Measurements from ENCODE around the gene EPHA6.
A peak's percentile ranks its signal among the peaks of the same experiment; 100 is the strongest.

Gene EPHA6

GRCh38 chr3:97037294-97037943 is 223.0 kb downstream of the EPHA6 start:
- no peak for FAIRE-seq

DNA sequence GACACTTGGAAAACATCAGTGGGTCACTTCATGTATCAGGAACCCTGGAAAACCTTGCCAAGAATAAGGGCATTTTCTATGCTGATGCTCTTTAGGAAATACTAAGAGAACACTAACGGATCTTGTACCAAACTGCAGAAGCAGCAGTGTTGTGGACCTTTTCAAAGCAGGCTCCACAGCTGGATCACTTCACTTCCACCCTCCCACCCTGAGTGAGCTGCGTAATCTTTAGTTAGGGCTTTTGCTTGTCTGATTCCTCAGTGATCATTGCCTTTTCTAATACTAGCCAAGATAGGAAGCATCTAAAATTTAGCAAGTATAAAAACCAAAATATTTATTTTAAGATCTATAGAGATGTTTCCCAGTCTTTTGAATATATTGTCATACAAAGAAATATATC is 229.0 kb downstream of the EPHA6 start:
- FAIRE-seq, result no peak

GRCh38 chr3:97057365-97057764 is 243.0 kb downstream of the EPHA6 start:
- FAIRE-seq, result no peak

GRCh38 chr3:97059168-97059567 is 244.8 kb downstream of the EPHA6 start:
- FAIRE-seq, result no peak

GRCh38 chr3:97066531-97066930 is 252.1 kb downstream of the EPHA6 start:
- FAIRE-seq, result no peak

DNA sequence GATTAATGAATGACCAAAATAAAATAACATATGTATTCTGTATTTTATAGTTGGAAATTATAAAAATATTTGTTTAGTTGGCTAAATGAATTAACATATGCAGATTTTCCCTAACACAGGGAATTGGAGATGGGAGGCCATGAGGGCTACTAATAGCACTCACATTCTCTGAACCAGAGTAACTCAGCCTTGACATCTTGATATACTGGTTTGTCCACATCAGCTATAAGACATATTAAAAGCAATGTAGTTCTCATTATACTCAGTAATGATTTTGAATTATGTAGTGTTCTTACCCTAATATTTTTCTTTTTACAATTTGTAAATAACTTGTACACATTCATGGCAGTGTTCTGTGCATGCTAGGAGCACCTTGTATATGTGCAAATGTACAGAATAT is 255.9 kb downstream of the EPHA6 start:
- FAIRE-seq, result no peak

DNA sequence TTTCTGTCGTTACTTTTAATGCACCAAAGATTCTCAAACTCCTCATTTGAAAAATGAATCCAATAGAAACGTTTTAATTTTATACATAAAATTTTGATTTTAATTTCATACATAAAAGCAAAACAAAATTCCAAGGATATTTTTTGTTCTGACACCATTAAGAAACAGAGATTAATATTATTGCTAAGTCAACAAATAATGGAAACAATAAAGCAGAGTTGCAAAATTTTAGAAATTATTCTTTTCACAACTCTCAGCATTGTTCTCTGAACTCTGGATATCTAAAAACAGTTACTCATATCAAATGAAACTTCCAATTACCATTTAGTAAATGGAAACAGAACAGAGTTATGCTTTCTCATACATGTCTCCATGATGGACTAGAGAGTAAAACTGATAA is 260.2 kb downstream of the EPHA6 start:
- peak; percentile 13 for FAIRE-seq

DNA sequence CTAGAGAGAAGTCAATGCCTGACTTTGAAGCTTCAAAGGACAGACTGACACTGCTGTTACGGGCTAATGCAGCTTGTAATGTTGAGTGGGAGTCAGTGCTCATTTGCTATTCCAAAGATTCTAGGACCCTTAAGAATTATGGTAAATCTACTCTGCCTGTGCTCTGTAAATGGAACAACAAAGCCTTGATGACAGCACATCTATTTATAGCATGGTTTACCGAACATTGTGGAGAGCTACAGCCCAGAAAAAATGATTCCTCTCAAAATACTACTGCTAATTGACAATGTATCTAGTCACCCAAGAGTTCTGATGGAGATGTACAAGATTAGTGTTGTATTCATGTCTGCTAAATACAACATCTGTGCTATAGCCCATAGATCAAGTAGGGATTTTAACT is 262.3 kb downstream of the EPHA6 start:
- no peak for FAIRE-seq

GRCh38 chr3:97089621-97090020 is 275.2 kb downstream of the EPHA6 start:
- FAIRE-seq, result no peak

DNA sequence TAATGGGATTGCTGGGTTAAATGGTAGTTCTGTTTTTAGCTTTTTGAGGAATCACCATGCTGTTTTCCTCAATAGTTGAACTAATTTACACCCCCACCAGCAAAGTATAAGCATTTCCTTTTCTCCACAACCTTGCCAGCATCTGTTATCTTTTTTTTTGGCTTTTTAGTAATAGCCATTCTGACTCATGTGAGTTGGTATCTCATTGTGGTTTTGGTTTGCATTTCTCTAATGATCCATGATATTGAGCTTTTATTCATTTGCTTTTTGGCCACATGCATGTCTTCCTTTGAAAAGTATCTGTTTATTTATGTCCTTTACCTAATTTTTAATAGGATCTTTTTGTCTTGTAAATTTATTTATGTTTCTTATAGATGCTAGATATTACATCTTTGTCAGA is 288.2 kb downstream of the EPHA6 start:
- FAIRE-seq, result no peak

- no peak for FAIRE-seq
Observed at GRCh38 chr3:97105989-97106651, 291.7 kb downstream of the EPHA6 start.

GRCh38 chr3:97106652-97106989 is 292.2 kb downstream of the EPHA6 start:
- no peak for FAIRE-seq

DNA sequence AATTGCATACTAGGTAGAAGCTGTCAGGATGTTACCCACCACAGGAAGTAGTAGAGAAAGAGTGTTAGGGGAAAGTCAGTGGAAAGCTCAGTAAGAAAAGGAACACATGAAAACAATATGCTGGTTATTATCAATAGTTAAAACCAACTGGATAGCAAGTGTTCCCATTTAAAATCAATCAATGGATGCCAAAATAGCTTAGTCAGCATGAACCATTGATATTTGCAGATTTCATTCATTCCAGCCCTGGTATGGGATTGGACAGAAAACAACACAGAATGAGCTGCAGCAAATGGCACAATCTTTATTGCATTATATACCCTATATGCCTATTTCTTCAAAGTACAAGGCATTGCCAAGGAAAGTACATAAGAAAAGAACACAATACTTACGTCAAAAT is 293.7 kb downstream of the EPHA6 start:
- no peak for FAIRE-seq

DNA sequence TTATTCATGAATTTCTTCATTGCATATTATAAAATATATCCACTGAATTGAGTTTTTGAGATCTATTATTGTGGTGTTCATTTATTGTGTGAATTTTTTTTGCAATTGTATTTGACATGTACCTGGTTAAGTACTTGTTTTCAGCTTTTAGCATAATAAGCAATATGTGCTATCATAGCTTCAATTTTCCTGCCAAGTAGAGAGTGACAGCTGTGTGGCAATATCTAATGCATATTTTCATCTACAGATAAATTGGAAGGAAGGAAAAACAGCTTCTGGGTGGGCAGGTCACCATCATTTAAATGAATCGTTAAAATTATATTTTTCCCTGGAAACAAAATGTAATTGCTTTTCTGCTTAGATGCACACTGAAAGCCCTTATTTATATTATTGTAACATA is 296.9 kb downstream of the EPHA6 start:
- FAIRE-seq, result no peak

GRCh38 chr3:97121386-97121785 is 307.0 kb downstream of the EPHA6 start:
- FAIRE-seq, result no peak

DNA sequence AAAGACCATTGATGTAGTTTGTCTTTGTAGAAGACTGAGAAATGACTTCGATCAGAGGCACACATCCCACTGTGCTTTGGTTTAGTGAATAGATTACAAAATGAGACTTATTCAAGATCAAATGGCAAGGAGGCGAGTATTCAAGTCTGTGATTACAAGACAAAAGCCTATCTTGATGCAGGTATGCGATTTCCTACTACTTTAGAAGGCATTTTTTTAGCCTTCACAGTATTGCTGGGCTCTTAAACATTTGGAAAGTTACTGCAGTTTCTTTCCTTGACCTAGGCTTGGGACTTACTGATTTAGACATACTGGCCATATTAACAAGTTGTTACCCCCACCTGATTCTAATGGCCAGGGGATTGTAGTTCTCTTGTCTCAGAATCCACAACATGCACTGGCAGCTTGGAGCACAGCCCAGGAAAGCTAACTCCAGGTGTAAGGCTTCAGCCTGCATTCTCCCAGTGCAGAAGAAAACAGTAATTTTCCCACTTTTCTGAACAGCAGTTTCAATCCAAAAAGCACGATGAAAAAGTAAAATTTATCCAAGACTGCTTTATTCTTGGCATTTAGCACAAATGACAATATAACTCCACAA is 311.6 kb downstream of the EPHA6 start:
- no peak for FAIRE-seq

GRCh38 chr3:97131476-97131875 is 317.1 kb downstream of the EPHA6 start:
- FAIRE-seq, result no peak

- FAIRE-seq, result no peak
Observed at GRCh38 chr3:97138914-97139541, 324.6 kb downstream of the EPHA6 start.

DNA sequence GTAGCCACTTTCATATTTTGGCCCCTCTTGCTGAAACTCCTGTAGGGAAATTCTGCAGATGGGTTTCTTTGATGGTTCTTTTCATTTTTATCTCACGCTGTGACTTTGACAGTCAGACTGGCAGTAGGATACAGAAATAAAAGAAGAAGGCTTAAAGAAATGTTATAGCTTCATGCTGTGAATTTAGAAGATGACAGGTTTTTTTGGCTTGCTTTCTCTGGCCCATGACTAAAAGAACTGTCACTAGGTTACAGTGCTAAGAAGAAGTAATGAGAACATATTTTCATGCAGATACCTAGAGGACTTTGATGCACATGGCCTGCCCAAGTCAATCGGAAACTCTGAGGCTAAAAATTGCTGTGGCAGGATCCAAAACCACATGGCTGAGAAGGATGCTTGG is 334.5 kb downstream of the EPHA6 start:
- FAIRE-seq, result no peak

DNA sequence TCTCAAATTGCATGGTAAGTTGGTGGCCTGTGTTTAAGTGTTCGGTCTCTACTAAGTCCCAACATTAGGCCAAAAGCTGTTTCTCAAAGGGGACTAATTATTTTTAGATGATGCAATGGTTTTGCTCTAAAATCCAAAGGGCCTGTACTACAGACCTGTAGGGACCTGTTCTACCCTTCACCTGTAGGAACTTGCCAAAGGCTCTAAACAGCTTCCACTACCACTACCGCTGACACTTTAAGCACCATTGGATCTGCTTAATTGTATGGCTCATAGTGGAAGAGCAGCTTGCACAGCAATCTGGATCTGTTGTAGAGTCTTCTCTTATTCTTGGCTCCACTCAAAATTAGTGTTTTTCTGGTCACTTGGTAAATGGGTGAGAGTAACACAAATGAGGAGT is 346.8 kb downstream of the EPHA6 start:
- no peak for FAIRE-seq

GRCh38 chr3:97177242-97177641 is 362.8 kb downstream of the EPHA6 start:
- FAIRE-seq, result no peak

GRCh38 chr3:97181704-97182103 is 367.3 kb downstream of the EPHA6 start:
- FAIRE-seq, result no peak

DNA sequence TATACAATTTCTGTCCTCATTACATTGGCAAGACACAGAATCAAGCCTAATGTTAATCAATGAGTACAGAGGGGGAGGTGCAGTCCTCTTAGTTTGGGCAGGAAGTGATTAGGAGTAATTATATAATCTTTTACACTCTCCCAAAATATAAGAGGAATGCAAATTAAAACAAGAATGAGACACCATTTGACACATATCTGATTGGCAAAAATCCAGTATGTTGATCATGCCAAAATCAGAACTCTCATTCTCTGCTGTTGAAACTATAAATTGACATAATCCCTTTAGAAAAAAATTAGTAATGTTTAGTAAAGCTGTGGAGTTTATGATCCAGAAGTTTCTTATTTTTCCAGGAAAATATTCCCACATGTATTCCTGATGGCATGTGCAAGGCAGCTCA is 373.4 kb downstream of the EPHA6 start:
- FAIRE-seq, result no peak

GRCh38 chr3:97189835-97190234 is 375.4 kb downstream of the EPHA6 start:
- FAIRE-seq, result no peak

Measured in G401.6 (cell line).